ENCODE results near the gene PFKFB2. TPM values are rescaled to one million over a fixed set of nuclear protein-coding genes. Genes with fewer than 3 reads are reported as not detected.

The PFKFB2 gene
- total RNA-seq, result 49.9 TPM
- long read RNA-seq, full-length matches to known transcripts, result 15 of 48 reads
- long read RNA-seq, partial matches to known transcripts, result 1 of 48 reads
- long read RNA-seq, other reads (novel, unspliced or antisense), result 32 of 48 reads

- Histone ChIP-seq H3K4me3 (peak within 1 kb of the TSS; percentile 71), H3K27ac (peak within 1 kb of the TSS; percentile 90), H3K27me3 (no peaks in the 10 kb centered on the region), H3K4me1 (peaks cover 17% of the 10 kb centered on the region), H3K9me3 (no peaks in the 10 kb centered on the region), H3K36me3 (peaks cover 14% of the 10 kb centered on the region)
- peak; percentile 100 for DNase-seq
- peak; percentile 20 for TF ChIP-seq CTCF (IDR thresholded peaks at IDR 0.05)
- ATAC-seq, result peak; percentile 94
- intact Hi-C loops (cut with DNase I), result no loop called here
These were observed at the start of gene PFKFB2 for GRCh38 chr1:207052911-207053769. Gene PFKFB2 (plus strand): TSS chr1:207053275. CDS start chr1:207054718, 1,443 bp downstream.

- Histone ChIP-seq H3K27me3 (no peaks in the 10 kb centered on the region), H3K4me1 (peaks cover 26% of the 10 kb centered on the region), H3K27ac (peak overlapping the region; percentile 39), H3K36me3 (no peaks in the 10 kb centered on the region), H3K9me3 (no peaks in the 10 kb centered on the region), H3K4me3 (no peak overlapping the region)
- peak; percentile 65 for ATAC-seq
- intact Hi-C loops (cut with DNase I), result no loop called here
- TF ChIP-seq CTCF (IDR thresholded peaks at IDR 0.05), result peak; percentile 71
- no peak for DNase-seq
These were observed 47.9 kb upstream of the PFKFB2 start for GRCh38 chr1:207004931-207005830.

GRCh38 chr1:207006083-207006482 is 47.0 kb upstream of the PFKFB2 start:
- DNase-seq, result no peak
- intact Hi-C loops (cut with DNase I), result no loop called here
- H3K9me3 ChIP-seq, result no peaks in the 10 kb centered on the region
- no peak for ATAC-seq
- no peaks in the 10 kb centered on the region for H3K36me3 ChIP-seq
- peak overlapping the region; percentile 39 for H3K27ac ChIP-seq
- H3K4me3 ChIP-seq, result no peak overlapping the region
- H3K27me3 ChIP-seq, result no peaks in the 10 kb centered on the region
- peaks cover 26% of the 10 kb centered on the region for H3K4me1 ChIP-seq
- no peak for TF ChIP-seq CTCF (IDR thresholded peaks at IDR 0.05)

DNA sequence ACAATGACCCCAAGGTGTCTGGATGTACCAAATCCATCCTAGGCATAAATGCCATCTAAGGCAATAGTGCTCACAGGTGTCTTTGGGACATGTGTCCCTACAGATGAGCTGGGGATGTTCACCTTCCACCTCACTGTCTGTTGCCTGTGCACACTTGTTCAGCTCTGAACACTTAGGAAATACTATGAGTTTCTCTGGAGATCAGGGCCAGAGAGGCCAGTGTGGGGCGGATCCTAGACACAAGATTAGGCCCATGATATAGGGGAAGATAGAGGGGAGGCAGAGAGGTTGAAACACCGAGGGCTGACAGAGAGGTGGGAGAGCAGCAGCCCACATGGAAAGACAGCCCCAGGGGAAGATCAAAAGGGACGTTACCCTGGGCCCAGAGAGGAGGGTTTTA is 46.2 kb upstream of the PFKFB2 start:
- no peaks in the 10 kb centered on the region for H3K9me3 ChIP-seq
- TF ChIP-seq CTCF (IDR thresholded peaks at IDR 0.05), result no peak
- no peak overlapping the region for H3K4me3 ChIP-seq
- intact Hi-C loops (cut with DNase I), result no loop called here
- H3K4me1 ChIP-seq, result peaks cover 25% of the 10 kb centered on the region
- no peaks in the 10 kb centered on the region for H3K27me3 ChIP-seq
- no peaks in the 10 kb centered on the region for H3K36me3 ChIP-seq
- ATAC-seq, result no peak
- DNase-seq, result no peak
- peak overlapping the region; percentile 77 for H3K27ac ChIP-seq

- H3K27ac ChIP-seq, result peak overlapping the region; percentile 77
- H3K36me3 ChIP-seq, result no peaks in the 10 kb centered on the region
- no peak for TF ChIP-seq CTCF (IDR thresholded peaks at IDR 0.05)
- no peaks in the 10 kb centered on the region for H3K9me3 ChIP-seq
- DNase-seq, result no peak
- H3K27me3 ChIP-seq, result no peaks in the 10 kb centered on the region
- intact Hi-C loops (cut with DNase I), result no loop called here
- peaks cover 23% of the 10 kb centered on the region for H3K4me1 ChIP-seq
- H3K4me3 ChIP-seq, result no peak overlapping the region
- ATAC-seq, result peak; percentile 48
These were observed 45.6 kb upstream of the PFKFB2 start for GRCh38 chr1:207007352-207008033.

All from upper lobe of right lung (tissue), 1 donor.